HG03139 (cell line): ENCODE measurements around the gene IGFBP6.

ENCODE experiments used
- ATAC-seq: cut with Tn5 transposase; IDR thresholded peaks from one replicate; pipeline ENCODE4 v1.9.1; 2021; ENCODE audit not compliant: unreplicated experiment

The IGFBP6 gene

GRCh38 chr12:53058674-53059433 is 38.6 kb upstream of the IGFBP6 start:
- no peak for ATAC-seq

- ATAC-seq = no peak
Measured at GRCh38 chr12:53059434-53060063, 37.9 kb upstream of the IGFBP6 start.

GRCh38 chr12:53060064-53060720 is 37.3 kb upstream of the IGFBP6 start:
- ATAC-seq = no peak

- ATAC-seq = no peak
Measured at GRCh38 chr12:53060721-53061276, 36.7 kb upstream of the IGFBP6 start.

GRCh38 chr12:53061404-53062010 is 36.0 kb upstream of the IGFBP6 start:
- ATAC-seq = no peak

- ATAC-seq = no peak
Measured at GRCh38 chr12:53062011-53062961, 35.2 kb upstream of the IGFBP6 start.

GRCh38 chr12:53062977-53063707 is 34.3 kb upstream of the IGFBP6 start:
- no peak for ATAC-seq

GRCh38 chr12:53063708-53064612 is 33.5 kb upstream of the IGFBP6 start:
- ATAC-seq = no peak

GRCh38 chr12:53064613-53065436 is 32.6 kb upstream of the IGFBP6 start:
- no peak for ATAC-seq

GRCh38 chr12:53065470-53065869 is 32.0 kb upstream of the IGFBP6 start:
- no peak for ATAC-seq

- ATAC-seq = no peak
Measured at GRCh38 chr12:53065975-53066931, 31.2 kb upstream of the IGFBP6 start.

GRCh38 chr12:53067074-53067992 is 30.1 kb upstream of the IGFBP6 start:
- ATAC-seq = no peak

GRCh38 chr12:53067993-53068770 is 29.3 kb upstream of the IGFBP6 start:
- no peak for ATAC-seq

- ATAC-seq = no peak
Measured at GRCh38 chr12:53068811-53069585, 28.5 kb upstream of the IGFBP6 start.
